HG03432 (cell line): ENCODE data around the gene PIF1.

Experiments used
- ATAC-seq: cut with Tn5 transposase; IDR thresholded peaks from one replicate; pipeline ENCODE4 v1.9.1; 2021; ENCODE audit warnings: mild to moderate bottlenecking, moderate library complexity; ENCODE audit not compliant: unreplicated experiment

The PIF1 gene

GRCh38 chr15:64825431-64826294, at the start of gene PIF1:
Gene PIF1 (minus strand): TSS chr15:64825647. CDS start chr15:64824335, 1,312 bp downstream.
- ATAC-seq, result peak; percentile 81

- no peak for ATAC-seq
These were observed 44.9 kb upstream of the PIF1 start for GRCh38 chr15:64870353-64870752.

- ATAC-seq, result no peak
These were observed 44.1 kb upstream of the PIF1 start for GRCh38 chr15:64869501-64869900.

GRCh38 chr15:64865998-64866520, 40.6 kb upstream of the PIF1 start:
- ATAC-seq, result no peak

GRCh38 chr15:64865126-64865997, 39.9 kb upstream of the PIF1 start:
- ATAC-seq, result peak; percentile 68

- ATAC-seq, result no peak
These were observed 38.6 kb upstream of the PIF1 start for GRCh38 chr15:64864068-64864467.

GRCh38 chr15:64862408-64862807, 37.0 kb upstream of the PIF1 start:
- no peak for ATAC-seq

GRCh38 chr15:64861960-64862359, 36.5 kb upstream of the PIF1 start:
- no peak for ATAC-seq

- ATAC-seq, result no peak
These were observed 35.9 kb upstream of the PIF1 start for GRCh38 chr15:64861331-64861730.

- no peak for ATAC-seq
These were observed 33.8 kb upstream of the PIF1 start for GRCh38 chr15:64859226-64859625.

- ATAC-seq, result no peak
These were observed 32.7 kb upstream of the PIF1 start for GRCh38 chr15:64858021-64858575.

GRCh38 chr15:64857421-64857820, 32.0 kb upstream of the PIF1 start:
- ATAC-seq, result no peak

- no peak for ATAC-seq
These were observed 31.1 kb upstream of the PIF1 start for GRCh38 chr15:64856429-64857145.

- ATAC-seq, result no peak
These were observed 29.9 kb upstream of the PIF1 start for GRCh38 chr15:64855205-64855975.

GRCh38 chr15:64854526-64854925, 29.1 kb upstream of the PIF1 start:
- ATAC-seq, result no peak

- ATAC-seq, result no peak
These were observed 28.6 kb upstream of the PIF1 start for GRCh38 chr15:64854041-64854440.

GRCh38 chr15:64851503-64851840, 26.0 kb upstream of the PIF1 start:
- ATAC-seq, result no peak

- ATAC-seq, result no peak
These were observed 25.5 kb upstream of the PIF1 start for GRCh38 chr15:64850778-64851502.
